H1 (cell line): ENCODE data around the gene RCBTB2. TPM values are rescaled to one million over a fixed set of nuclear protein-coding genes. Genes with fewer than 3 reads are reported as not detected.

Experiments used
- CHD7 ChIP-seq: fragments of 300-600 bp; sonication (generic); IDR thresholded peaks from 2 replicates; pipeline ENCODE4 v1.7.1; 2012; ENCODE audit warnings: low read length, moderate library complexity, mild to moderate bottlenecking, inconsistent platforms; ENCODE audit not compliant: insufficient replicate concordance
- HDAC2 ChIP-seq, 2 experiments: fragments of 300-600 bp in 1 of 2; sonication (generic) in 1 of 2; IDR thresholded peaks; 2 replicates each; pipeline ENCODE4 v1.6.1; 2011 to 2012; ENCODE audit warnings: low read depth in 2 of 2, low read length in 2 of 2, mild to moderate bottlenecking in 2 of 2, moderate library complexity in 2 of 2, borderline replicate concordance in 1 of 2, inconsistent platforms in 1 of 2
- JUN ChIP-seq: IDR thresholded peaks from 2 replicates; pipeline ENCODE4 v1.6.1; 2011; ENCODE audit warnings: low read depth, mild to moderate bottlenecking, improper control_type of control experiment, low read length
- RFX5 ChIP-seq: IDR thresholded peaks from 2 replicates; pipeline ENCODE4 v1.6.1; 2011; ENCODE audit warnings: low read depth, low read length, improper control_type of control experiment, borderline replicate concordance
- polyA plus RNA-seq, 7 experiments: library from polyadenylated mRNA; depleted of rRNA in 3 of 7; stranded (reverse) in 5 of 7; unstranded in 2 of 7; fragments of >200 nt in 5 of 7; fragments of 200-250 nt in 2 of 7; gene quantifications; 1 replicate in 5 of 7; 2 replicates in 1 of 7; 4 replicates in 1 of 7; pipeline versions ENCODE4 v1.2.1 to v1.2.3, GENCODE V29; 2011 to 2013; ENCODE audit warnings: missing spikeins in 2 of 7, mixed read lengths in 2 of 7
- total RNA-seq: library from RNA; stranded (reverse); fragmentation: NEBNext Ultra II Directional; extraction: Animal tissue kit (Norgen Biotek cat#: 25700); gene quantifications from 2 replicates; pipeline ENCODE4 v1.2.1, GENCODE V29; 2021

Gene RCBTB2
- total and polyA plus RNA-seq, 2 of the 8 experiments (the other 6 are each of a cell fraction or from before 2014, with no cell fraction given), result 5.2 to 8.4 TPM

- TF ChIP-seq JUN (no peak), HDAC2 (IDR thresholded peaks at IDR 0.05; ENCODE audit: borderline replicate concordance in 1 of 2, low read depth in 2 of 2, low read length in 2 of 2) (no peak), CHD7 (no peak), RFX5 (no peak)
Measured at GRCh38 chr13:48457578-48458242, 75.2 kb downstream of the RCBTB2 start (continued).
